Glomerular visceral epithelial cell (primary cell): ENCODE data around the gene DIPK1C.

Experiments
- DNase-seq: peaks from one replicate; pipeline ENCODE4 v3.0.0-alpha.2; 2016; ENCODE audit errors: extremely low spot score

Gene DIPK1C

GRCh38 chr18:74389171-74389927 is 67.8 kb downstream of the DIPK1C start:
- no peak for DNase-seq

GRCh38 chr18:74388227-74388626 is 68.9 kb downstream of the DIPK1C start:
- DNase-seq = no peak

GRCh38 chr18:74387383-74387782 is 69.7 kb downstream of the DIPK1C start:
- no peak for DNase-seq
